GM23338 (cell line): ENCODE data around the gene HMCN2. TPM values are rescaled to one million over a fixed set of nuclear protein-coding genes. Genes with fewer than 3 reads are reported as not detected.

ENCODE experiments used
- ATAC-seq: fragments of 200-7000 bp; cut with Tn5 transposase; 3 replicates; pipeline ENCODE4 v1.9.1; 2020
- DNase-seq: peaks from one replicate; pipeline ENCODE4 v3.0.0-alpha.2; 2015; ENCODE audit warnings: low spot score
- H2AFZ ChIP-seq: fragments of 200-600 bp; sonication (generic); 2 replicates; pipeline ENCODE4 v1.8.0; 2016; ENCODE audit warnings: antibody characterized with exemption, mild to moderate bottlenecking, moderate library complexity
- H3F3A ChIP-seq: fragments of 200-600 bp; sonication (generic); replicated peaks from 2 replicates; pipeline ENCODE4 v1.8.0; 2017; ENCODE audit warnings: antibody characterized with exemption, mixed run types, low read depth
- H3K27ac ChIP-seq: fragments of 200-600 bp; sonication (generic); 2 replicates; pipeline ENCODE4 v1.6.1; 2016; ENCODE audit warnings: low read depth
- H3K27me3 ChIP-seq: fragments of 200-600 bp; sonication (generic); 2 replicates; pipeline ENCODE4 v1.8.0; 2016; ENCODE audit warnings: mild to moderate bottlenecking, mixed run types, moderate library complexity; ENCODE audit not compliant: insufficient read depth
- H3K36me3 ChIP-seq: fragments of 200-600 bp; sonication (generic); 2 replicates; pipeline ENCODE4 v1.8.0; 2016; ENCODE audit warnings: mild to moderate bottlenecking; ENCODE audit not compliant: insufficient read depth
- H3K4me1 ChIP-seq: fragments of 200-600 bp; sonication (generic); 2 replicates; pipeline ENCODE4 v1.8.0; 2016; ENCODE audit warnings: mild to moderate bottlenecking, moderate library complexity; ENCODE audit not compliant: insufficient read depth
- H3K4me2 ChIP-seq: fragments of 200-600 bp; sonication (generic); 2 replicates; pipeline ENCODE4 v1.7.1; 2017; ENCODE audit warnings: mixed run types
- H3K4me3 ChIP-seq: fragments of 200-600 bp; sonication (generic); 2 replicates; pipeline ENCODE4 v1.6.1; 2016; ENCODE audit warnings: mixed run types
- H3K79me2 ChIP-seq: fragments of 200-600 bp; sonication (generic); replicated peaks from 2 replicates; pipeline ENCODE4 v1.8.0; 2017; ENCODE audit warnings: mild to moderate bottlenecking; ENCODE audit not compliant: insufficient read depth
- H3K9me2 ChIP-seq: fragments of 200-600 bp; sonication (generic); 2 replicates; pipeline ENCODE4 v1.8.0; 2017; ENCODE audit not compliant: insufficient read depth
- H4K20me1 ChIP-seq: fragments of 200-600 bp; sonication (generic); replicated peaks from 2 replicates; pipeline ENCODE4 v1.8.0; 2017; ENCODE audit warnings: mild to moderate bottlenecking; ENCODE audit not compliant: insufficient read depth
- H3K27ac Mint-ChIP-seq: 2 replicates; pipeline ENCODE4 v1.8.0; 2020; ENCODE audit warnings: inconsistent platforms, mild to moderate bottlenecking, moderate library complexity, mixed read lengths
- H3K27me3 Mint-ChIP-seq: 3 replicates; pipeline ENCODE4 v1.8.0; 2022; ENCODE audit warnings: low read depth, mild to moderate bottlenecking, moderate library complexity, mixed read lengths, inconsistent platforms; ENCODE audit not compliant: insufficient read depth, poor library complexity
- H3K36me3 Mint-ChIP-seq: 3 replicates; pipeline ENCODE4 v1.8.0; 2021; ENCODE audit warnings: low read depth, mild to moderate bottlenecking, inconsistent platforms, moderate library complexity, mixed read lengths
- H3K4me1 Mint-ChIP-seq: 3 replicates; pipeline ENCODE4 v1.8.0; 2020; ENCODE audit warnings: mild to moderate bottlenecking, inconsistent platforms, mixed read lengths
- H3K4me3 Mint-ChIP-seq: 3 replicates; pipeline ENCODE4 v1.8.0; 2021; ENCODE audit warnings: moderate library complexity, mild to moderate bottlenecking, inconsistent platforms, mixed read lengths
- H3K9me3 Mint-ChIP-seq: 3 replicates; pipeline ENCODE4 v1.8.0; 2020; ENCODE audit warnings: moderate library complexity, mild to moderate bottlenecking, inconsistent platforms, mixed read lengths
- CREB1 ChIP-seq: fragments of 250-450 bp; sonication (Bioruptor Pico); IDR thresholded peaks from 2 replicates; pipeline ENCODE4 v1.5.0; 2020; ENCODE audit warnings: low read depth, mild to moderate bottlenecking, moderate library complexity
- CTCF ChIP-seq, 2 experiments: fragments of 200-600 bp in 1 of 2; sonication (generic) in 1 of 2; conservative IDR thresholded peaks; 2 replicates each; pipeline versions ENCODE4 v1.5.1 to v1.6.1; 2016 to 2017; ENCODE audit warnings: antibody characterized with exemption in 2 of 2, low read depth in 2 of 2, mild to moderate bottlenecking in 2 of 2, moderate library complexity in 1 of 2
- NANOG ChIP-seq: IDR thresholded peaks from 2 replicates; pipeline ENCODE4 v1.6.1; 2016; ENCODE audit warnings: antibody characterized with exemption, borderline replicate concordance
- POLR2AphosphoS5 ChIP-seq: IDR thresholded peaks from 2 replicates; pipeline ENCODE4 v1.6.1; 2016; ENCODE audit warnings: antibody characterized with exemption, low read depth
- REST ChIP-seq: IDR thresholded peaks from one replicate; pipeline ENCODE4 v1.6.1; 2018; ENCODE audit warnings: antibody characterized with exemption; ENCODE audit not compliant: unreplicated experiment
- ZNF331 ChIP-seq: fragments of 250-450 bp; sonication (Bioruptor Pico); IDR thresholded peaks from 2 replicates; pipeline ENCODE4 v1.5.0; 2020; ENCODE audit warnings: low read depth, mild to moderate bottlenecking, moderate library complexity
- ZNF462 ChIP-seq: fragments of 250-450 bp; sonication (Bioruptor Pico); IDR thresholded peaks from 2 replicates; pipeline ENCODE4 v1.5.0; 2020; ENCODE audit warnings: mild to moderate bottlenecking, moderate library complexity
- polyA plus RNA-seq: library from polyadenylated mRNA; unstranded; fragments of >200 nt; fragmentation: Nextera tagmentation; extraction: Ambion mirVana; gene quantifications from 2 replicates; pipeline ENCODE4 v1.2.1, GENCODE V29; 2016
- total RNA-seq: library from RNA; depleted of rRNA; stranded (reverse); fragments of >200 nt; shearing (Covaris generic); gene quantifications from 2 replicates; pipeline ENCODE4 v1.2.3, GENCODE V29; 2014

Gene HMCN2
- total and polyA plus RNA-seq, 2 experiments from 2014 or later: 1.3 to 4.7 TPM

GRCh38 chr9:130352586-130353285 lies 87.2 kb downstream of the HMCN2 start (continued):
- no peak for TF ChIP-seq ZNF462

GRCh38 chr9:130354378-130354777 lies 88.8 kb downstream of the HMCN2 start:
- no peak for ATAC-seq
- H3K4me2 ChIP-seq: no peak overlapping the region
- 0 out of 2 replicates have a peak, but pooled peaks cover 2% of the 10 kb centered on the region for H3K9me2 ChIP-seq
- H4K20me1 ChIP-seq: no peaks in the 10 kb centered on the region
- no peaks in the 10 kb centered on the region for H3K4me1 ChIP-seq
- Mint-ChIP-seq H3K27me3 (peaks cover 12% of the 10 kb centered on the region), H3K27ac (no peak overlapping the region), H3K4me3 (no peak overlapping the region), H3K4me1 (no peaks in the 10 kb centered on the region; the same call in 2 of the 3 replicates), H3K36me3 (peaks cover 17% of the 10 kb centered on the region), H3K9me3 (no peaks in the 10 kb centered on the region; the same call in 2 of the 3 replicates)
- H3K27ac ChIP-seq: no peak overlapping the region
- no peaks in the 10 kb centered on the region for H3K36me3 ChIP-seq
- H3K4me3 ChIP-seq: no peak overlapping the region
- H3K79me2 ChIP-seq: no peaks in the 10 kb centered on the region
- DNase-seq: no peak
- no peaks in the 10 kb centered on the region for H3F3A ChIP-seq
- no peaks in the 10 kb centered on the region for H3K27me3 ChIP-seq
- no peak overlapping the region for H2AFZ ChIP-seq
- TF ChIP-seq ZNF331 (CRISPR knock-in tag) (no peak), POLR2AphosphoS5 (no peak), CREB1 (no peak), NANOG (no peak), REST (no peak), CTCF (conservative IDR thresholded peaks at IDR 0.05; ENCODE audit: low read depth in 2 of 2) (no peak)
